HG02852 (cell line): Measurements from ENCODE around the gene XAB2.
"Not testable (repeated sequence)": the region's sequence is repeated elsewhere in the genome, so short reads cannot be mapped to it uniquely, and the experiment has no call there.

Experiments used
- ATAC-seq: cut with Tn5 transposase; IDR thresholded peaks from one replicate; pipeline ENCODE4 v1.9.1; 2021; ENCODE audit warnings: mild to moderate bottlenecking, moderate library complexity; ENCODE audit not compliant: unreplicated experiment

The XAB2 gene

DNA sequence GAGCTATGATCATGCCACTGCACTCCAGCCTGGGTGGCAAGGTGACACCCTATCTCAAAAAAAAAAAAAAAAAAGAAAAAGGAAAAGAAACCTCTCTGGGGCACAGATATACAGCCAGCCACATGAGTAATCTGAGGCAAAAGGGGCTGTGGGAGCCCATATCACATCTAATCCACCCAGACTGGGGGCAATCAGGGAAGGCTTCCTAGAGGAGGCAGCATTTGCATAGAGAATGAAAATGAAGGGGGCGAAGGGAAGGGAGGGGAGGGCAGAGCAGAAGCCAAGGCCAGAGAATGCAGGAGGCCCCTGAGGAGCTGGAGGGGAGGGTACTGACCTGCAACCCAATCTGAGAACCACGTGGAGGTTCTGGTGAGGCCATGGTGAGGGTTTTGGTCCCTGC, 20.8 kb upstream of the XAB2 start:
- ATAC-seq, result no peak

DNA sequence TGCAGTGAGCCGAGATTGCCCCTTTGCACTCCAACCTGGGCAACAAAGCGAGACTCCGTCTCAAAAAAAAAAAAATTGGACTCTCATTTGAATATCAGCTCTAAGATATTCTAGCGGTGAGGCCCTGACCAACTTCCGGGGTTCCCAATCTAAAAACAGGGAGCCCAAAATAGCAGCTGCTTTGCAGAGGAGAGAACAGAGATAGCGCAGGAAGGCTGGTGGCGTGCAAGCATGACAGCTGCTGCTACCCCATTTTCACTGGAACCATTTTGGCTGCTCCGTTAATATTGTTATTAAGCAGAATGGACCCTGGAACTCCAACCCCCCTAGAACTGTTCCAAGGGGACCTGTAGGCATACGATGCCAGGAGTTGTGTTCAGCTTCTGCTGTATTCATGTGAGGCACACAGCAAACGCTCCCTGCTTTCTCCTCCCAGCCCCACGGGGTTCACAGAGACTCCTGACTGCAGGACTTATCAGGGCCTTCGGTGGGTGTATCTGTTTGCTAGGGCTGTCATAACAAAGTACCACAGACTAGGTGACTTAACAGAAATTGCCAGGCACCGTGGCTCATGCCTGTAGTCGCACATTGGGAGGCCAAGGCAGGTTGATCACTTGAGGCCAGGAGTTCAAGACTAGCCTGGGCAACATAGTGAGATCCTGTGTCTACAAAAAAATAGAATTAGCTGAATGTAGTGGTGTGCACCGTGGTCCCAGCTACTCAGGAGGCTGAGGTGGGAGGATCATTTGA, 19.1 kb upstream of the XAB2 start:
- ATAC-seq, result no peak

DNA sequence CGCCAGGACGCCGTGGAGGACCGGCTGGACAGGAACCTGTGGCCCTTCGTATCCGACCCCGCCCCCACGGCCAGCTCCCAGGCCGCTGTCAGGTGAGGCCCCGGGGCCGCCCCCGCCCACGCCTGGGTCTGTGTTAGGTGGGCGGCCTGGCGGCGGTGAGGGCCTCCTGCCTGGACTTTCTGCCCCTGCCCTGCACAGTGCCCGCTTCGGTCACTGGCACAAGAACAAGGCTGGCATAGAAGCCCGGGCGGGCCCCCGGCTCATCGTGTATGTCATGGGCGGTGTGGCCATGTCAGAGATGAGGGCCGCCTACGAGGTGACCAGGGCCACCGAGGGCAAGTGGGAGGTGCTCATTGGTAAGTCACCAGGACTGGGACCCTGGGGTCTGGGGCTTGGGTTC, 17.8 kb upstream of the XAB2 start:
- ATAC-seq, result no peak

DNA sequence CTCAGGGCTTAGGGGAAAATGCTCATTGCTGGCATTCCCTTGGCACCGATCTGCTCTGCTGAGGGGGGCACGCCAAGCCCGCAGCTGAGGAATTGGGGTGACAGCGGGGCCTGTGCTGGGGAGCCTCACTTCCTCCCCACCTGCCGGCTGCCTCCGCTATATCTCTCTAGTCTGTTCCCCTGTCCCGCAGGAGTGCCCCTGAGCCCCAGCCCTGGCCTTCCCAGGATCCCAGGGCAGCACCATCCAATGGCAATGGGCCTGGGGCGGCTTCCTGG, 17.0 kb upstream of the XAB2 start:
- no peak for ATAC-seq

DNA sequence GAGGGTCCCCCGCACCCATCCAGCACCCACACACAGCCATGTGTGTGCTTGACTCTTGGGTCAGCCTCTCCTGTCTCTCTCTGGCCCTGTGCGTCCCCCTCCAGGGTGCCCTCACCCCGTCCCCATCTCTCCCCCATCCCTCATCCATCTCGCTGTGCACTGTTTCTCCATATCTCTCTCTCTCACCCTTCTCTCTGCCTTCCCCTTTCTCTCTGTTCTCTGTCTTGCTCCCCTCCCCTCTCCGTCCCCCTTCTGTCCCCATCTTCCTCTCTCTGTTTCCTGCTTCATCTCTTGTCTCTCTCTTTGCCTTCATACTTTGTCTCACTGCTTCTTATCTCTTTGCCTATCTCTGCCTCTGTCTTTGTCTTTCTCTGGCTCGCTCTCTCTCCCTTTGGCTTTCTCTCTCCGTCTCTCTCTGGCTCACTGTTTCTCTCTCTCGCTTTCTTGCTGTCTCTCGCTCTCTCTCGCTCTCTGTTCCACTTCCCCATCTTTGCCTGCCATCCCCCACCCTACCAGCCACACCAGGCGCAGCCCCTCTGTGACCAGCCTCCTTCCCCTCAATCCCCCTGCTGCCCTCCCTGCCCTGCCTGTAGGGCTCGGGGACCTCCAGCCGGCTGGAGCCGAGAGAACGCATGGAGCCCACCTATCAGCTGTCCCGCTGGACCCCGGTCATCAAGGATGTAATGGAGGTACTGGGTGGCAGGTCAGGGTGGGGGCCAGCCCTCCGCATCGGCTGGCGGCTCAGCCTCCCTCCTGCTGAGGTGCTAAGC, 16.5 kb upstream of the XAB2 start:
- no peak for ATAC-seq

DNA sequence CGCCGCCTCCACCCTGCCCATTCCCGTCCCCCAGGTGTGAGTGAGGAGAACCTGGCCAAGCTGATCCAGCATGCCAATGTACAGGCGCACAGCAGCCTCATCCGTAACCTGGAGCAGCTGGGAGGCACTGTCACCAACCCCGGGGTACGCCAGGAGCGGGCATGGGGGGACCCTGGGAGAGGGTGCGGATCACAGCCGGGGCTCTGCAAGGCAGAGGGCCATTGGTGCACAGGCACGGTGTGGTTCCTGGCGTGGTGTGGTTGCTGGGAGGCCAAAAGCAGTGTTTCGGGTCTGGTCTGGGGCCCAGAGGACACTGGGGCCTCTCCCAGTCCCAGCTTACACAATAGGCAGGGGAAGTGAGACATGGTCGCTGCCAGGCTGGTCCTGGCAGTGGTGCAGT, 15.8 kb upstream of the XAB2 start:
- no peak for ATAC-seq

DNA sequence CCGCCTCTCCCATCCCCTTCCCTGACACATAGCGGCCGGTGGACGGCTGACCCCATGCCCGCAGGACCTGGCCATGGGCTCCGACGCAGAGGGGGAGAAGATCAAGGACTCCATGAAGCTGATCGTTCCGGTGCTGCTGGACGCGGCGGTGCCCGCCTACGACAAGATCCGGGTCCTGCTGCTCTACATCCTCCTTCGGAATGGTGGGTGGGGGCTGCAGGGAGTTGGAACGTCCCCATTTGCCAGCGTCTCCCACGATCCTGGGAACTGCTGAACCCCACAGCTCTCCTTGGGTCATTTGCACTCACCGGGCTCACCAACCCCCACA, 15.2 kb upstream of the XAB2 start:
- no peak for ATAC-seq

DNA sequence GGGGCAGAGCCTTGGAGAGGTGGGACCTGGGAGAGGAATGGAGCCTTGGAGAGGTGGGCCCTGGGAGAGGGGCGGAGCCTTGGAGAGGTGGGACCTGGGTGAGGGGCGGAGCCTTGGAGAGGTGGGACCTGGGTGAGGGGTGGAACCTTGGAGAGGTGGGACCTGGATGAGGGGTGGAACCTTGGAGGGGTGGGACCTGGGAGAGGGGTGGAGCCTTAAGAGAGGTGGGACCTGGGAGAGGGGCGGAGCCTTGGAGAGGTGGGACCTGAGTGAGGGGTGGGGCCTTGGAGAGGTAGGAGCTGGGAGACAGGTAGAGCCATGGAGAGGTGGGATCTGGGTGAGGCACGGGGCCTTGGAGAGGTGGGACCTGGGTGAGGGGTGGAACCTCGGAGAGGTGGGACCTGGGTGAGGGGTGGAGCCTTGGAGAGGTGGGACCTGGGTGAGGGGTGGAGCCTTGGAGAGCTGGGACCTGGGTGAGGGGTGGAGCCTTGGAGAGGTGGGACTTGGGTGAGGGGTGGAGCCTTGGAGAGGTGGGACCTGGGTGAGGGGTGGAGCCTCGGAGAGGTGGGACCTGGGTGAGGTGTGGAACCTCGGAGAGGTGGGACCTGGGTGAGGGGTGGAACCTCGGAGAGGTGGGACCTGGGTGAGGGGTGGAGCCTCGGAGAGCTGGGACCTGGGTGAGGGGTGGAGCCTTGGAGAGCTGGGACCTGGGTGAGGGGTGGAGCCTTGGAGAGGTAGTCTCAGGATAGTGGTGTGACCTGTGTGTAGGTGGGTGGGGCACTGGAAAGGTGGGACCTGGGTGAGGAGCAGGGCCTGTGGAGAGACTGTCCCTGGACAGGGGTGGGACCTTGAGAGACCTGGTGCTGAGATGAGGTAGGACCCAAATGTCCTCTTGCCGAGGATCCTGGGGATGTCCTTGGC, 14.5 kb upstream of the XAB2 start:
- not testable (repeated sequence) for ATAC-seq

DNA sequence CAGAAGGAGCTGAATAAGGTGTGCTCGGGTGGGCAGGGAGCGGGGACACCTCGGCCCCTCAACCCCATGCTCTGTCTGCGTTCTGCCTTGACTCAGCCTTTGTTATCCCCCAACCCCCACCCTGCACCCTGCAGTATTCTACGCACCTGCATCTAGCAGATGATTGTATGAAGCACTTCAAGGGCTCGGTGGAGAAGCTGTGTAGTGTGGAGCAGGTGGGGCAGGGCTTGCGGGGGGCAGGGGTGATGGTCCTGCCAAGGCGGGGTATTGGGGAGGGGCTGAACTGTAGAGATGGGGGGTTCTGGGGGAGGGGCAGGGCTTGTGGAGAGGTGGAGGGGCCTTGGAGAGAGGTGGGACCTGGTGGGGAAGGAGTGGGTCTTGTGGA, 13.7 kb upstream of the XAB2 start:
- ATAC-seq, result no peak

DNA sequence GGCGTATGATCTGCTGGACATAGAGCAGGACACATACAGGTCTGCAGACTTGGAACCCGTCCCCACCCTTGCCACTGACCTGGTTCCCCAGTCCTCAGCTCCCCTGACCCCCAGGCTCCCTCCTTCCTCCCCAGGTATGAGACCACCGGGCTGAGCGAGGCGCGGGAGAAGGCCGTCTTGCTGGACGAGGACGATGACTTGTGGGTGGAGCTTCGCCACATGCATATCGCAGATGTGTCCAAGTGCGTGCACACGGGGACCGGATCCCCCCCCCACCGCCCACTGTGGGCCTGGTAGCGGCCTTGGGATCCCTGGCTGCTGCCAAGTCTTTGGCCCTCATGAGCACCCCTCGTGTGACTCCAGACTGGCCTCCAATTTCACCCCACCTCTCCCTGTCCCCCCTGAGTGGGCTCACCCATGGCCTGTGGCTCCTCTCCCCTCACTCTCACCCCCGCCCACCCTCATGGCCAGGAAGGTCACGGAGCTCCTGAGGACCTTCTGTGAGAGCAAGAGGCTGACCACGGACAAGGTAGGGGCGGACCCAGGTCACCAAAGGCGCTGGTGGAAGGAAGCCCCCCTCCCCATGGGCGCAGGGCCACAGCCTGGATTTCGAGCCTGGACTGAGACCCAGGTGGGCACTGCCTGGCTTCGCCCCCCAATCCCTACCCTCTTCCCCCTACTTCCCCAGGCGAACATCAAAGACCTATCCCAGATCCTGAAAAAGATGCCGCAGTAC, 13.1 kb upstream of the XAB2 start:
- ATAC-seq, result no peak

DNA sequence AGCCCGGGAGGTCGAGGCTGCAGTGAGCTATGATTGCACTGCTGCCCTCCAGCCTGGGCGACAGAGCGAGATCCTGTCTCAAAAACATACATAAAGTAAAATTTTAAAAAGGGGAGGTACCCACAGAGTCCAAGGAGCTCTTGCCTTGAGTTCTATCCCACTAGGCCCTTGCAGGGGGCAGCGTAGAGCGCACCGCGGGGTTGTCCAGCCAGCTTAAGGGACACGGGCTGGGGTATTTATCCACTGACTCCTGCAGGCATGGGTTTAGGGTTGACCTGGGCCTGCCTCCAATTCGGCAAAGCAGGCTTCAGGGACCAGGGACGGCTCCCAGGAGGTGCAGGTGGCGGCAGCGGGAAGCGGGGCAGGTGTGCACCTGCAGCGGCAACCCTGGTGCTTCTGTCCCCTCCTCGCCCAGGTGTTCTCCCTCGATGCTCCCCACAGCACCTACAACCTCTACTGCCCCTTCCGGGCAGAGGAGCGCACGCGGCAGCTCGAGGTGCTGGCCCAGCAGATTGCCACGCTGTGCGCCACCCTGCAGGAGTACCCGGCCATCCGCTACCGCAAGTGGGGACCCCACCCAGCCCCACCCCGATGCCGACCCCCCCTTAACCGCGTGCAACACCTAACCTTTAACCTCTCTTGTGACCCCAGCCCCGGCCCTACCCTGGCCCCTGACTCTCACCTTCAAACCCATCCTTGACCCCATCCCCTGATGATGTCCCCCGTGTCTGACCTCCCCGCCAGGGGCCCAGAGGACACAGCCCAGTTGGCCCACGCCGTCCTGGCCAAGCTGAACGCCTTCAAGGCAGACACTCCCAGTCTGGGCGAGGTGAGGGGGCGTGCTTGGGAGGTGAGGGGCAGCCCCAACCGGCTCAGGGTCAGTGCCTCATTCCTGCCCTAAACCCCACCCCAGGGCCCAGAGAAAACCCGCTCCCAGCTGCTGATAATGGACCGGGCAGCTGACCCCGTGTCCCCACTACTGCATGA, 12.2 kb upstream of the XAB2 start:
- no peak for ATAC-seq

DNA sequence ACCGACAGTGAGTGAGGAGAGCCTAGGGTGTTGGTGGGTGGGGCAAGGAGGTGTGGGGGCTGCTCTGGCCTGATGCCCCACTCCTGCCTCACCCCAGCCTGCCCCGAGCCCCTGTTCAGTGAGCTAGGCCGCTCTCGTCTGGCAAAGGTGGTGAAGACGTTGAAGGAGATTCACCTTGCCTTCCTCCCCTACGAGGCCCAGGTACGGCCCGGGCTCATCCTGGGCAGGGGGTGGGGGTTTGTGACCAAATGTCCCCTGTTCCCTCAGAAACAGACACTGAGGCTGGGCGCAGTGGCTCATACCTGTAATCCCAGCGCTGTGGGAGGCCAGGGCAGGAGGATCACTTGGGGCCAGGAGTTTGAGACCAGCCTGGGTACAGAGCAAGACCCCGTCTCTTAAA, 11.5 kb upstream of the XAB2 start:
- ATAC-seq, result no peak

DNA sequence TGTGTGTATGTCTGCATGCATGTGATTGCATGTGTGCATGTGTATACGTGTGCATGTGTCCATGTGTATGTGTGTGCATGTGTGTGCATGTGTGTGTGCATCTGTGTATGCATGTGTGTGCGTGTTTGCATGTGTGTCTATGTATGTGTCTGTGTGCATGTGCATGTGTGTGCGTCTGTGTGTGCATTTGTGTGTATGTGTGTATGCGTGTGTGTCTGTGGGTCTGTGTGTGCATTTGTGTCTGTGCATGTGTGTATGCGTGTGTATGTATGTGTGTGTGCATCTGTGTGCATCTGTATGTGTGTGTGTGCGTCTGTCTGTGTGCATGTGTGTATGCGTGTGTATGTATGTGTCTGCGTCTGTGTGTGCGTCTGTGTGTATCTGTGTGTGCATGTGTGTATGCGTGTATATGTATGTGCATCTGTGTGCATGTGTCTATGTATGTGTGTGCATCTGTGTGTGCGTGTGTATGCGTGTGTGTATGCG, 10.6 kb upstream of the XAB2 start:
- ATAC-seq, result no peak

DNA sequence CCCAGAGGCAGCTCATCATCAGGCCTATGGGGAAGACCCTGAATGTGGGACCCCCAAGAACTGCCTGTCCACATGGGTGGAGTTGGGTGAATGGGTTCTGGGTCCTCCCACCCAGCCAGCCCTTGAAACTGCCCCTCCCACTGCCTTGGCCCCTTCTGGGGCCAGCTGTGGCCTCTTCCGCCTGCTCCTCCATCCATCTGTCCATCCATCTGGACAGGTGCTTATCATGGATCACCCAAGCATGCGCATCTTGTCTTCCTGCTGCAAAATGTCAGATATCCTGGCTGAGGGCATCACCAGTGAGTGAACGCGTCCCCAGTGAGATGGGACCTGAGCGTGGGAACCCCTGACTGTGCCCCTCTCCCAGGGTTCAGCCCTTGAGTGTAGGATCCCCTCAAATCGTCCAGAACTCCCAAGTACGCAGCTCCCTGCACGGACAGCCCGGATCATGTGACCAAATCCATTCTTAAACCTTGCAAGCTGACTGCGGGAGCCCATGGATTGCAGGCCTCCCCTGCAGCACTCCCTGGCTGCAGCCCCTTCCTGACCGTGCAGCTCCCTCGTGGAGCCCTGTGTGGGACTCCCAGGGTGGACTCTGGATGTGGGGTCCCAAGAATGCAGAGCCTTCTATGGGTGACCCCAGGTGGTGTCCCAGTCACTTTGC, 9.6 kb upstream of the XAB2 start:
- no peak for ATAC-seq

DNA sequence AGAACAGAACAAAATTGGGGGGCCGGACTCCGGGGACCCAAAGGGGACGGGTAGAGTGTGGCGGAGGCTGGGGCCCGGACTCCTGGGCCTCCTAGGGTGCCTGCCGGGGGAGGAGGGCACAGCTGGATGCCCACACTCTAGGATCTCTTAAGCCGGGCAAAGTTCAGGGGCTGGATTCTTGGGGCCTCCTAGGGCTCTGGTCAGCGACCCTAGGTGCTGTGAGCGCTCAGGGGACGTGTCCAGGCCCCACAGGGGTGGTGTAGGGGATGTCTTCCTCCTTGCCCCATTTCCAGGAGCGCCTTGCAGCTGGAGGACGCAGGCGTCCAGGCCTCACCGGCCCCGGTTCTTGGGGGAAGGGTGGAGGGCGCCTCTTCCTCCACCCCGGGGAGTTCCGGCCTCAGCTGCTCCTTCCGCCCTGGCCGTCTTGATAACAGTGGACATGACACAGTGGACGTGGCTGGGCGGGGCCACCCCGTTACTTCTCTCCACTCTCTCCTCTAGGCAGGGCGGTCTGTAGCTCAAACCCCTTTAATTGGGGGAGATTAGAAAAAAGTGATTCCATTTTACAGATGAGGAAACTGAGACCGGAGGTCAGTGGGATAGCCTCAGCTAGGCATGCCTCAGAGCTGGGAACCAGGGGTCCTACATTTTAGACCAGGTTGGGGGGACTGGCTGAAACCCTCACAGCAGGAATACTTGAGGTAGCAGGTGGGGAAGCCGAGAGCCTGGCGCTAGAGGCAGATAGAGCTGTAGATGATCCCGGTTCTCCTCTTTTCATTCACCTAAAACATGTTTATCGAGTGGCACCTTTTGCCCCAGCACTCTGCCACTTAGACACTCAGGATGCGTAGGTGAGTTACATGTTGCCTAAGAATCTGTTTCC, 8.3 kb upstream of the XAB2 start:
- ATAC-seq, result no peak

DNA sequence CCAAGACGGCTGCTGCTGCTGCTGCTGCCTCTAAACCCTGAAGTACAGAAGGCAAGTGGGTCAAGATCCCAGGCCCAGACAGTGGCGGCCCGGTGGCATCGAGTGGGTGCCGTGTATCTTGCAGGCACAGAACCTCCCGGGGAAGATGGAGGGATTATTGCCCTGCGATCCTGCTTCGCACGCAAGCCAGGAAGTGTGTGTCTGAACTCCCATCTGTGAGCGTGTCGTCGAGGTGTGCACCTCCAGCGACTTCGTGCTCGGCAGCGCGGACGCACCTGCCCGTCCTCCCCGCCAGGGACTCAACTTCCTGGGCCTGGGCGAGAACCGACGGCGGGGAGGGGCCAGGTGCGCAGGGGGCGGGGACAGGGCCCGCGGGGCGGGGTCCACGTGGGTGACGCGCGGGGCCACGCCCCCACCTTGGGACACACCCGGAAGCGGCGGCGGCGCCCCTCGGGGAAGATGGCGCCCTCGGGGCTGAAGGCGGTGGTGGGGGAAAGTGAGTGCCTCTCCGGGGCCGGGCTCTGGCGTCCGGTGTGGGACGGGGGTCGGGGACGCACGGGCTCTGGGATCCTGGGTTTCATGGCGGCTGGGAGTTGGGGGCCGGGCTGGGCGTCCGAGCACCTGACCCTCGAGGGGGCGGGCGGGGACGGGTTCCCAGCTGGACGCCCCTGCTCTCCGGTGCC, 7.5 kb upstream of the XAB2 start, which contains the start of gene STXBP2:
TSS of gene STXBP2 (plus strand) at position 420 of the 683 bp plus-strand sequence. CDS start at position 460, 40 bp downstream.
- no peak for ATAC-seq

DNA sequence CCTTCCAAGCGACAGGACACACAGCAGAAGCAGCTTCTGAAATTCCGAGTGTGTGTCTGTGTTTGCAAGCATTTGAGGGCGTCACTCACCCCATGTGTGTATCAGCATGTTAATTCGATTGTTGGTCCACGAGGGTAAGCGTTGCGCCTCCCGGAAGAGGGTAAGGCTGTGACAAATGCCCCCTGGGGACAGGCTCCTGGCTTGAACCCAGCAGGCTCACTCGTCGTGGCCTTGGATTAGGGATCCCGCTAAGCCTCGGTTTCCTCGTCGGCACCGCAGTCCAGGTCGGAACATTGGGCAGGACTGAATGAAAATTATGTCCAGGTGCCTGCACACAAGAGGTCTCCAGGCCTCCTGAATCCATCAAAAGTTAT, 7.0 kb upstream of the XAB2 start:
- ATAC-seq, result no peak

DNA sequence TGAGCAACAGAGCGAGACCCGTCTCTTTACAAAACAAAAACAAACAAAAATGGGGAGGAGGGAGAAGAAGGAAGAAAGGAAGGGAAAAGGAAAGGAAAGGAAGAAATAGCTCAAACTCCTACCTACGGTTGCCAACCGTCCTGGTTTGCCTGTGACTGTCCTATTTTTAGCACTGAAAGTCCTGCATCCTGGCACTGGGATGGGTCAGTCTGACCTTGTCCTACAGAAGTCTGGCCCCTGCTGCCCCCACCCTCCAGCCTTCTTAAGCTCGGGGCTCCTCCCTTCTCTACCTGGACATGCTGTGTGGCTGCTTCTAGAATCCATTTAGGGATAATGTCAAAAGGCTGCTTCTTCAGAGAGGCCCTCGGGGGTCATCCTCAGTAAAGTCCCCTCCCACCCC, 6.3 kb upstream of the XAB2 start:
- ATAC-seq, result no peak
